Measurements from ENCODE around the gene TPPP.

DNA sequence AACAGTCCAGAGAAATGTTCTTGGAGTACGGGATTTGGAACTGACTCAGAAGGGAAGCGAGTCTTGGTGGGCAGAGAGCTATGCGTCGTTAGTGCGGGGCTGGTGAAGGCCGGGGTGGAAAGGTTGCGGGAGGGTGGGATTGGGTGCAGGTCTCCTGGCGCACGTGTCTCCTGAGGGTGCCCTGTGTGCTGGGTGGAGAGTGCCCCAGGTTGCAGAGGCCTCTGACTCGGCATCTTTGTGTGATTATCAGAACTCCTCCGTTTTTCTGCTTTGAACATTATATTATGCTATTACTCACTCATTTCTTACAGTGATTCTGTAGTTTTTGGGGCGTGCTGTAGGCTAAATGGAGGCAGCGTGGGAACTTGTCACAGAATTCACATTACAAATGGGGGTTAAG lies 69.6 kb downstream of the TPPP start:
- TF ChIP-seq, protein P1, sequence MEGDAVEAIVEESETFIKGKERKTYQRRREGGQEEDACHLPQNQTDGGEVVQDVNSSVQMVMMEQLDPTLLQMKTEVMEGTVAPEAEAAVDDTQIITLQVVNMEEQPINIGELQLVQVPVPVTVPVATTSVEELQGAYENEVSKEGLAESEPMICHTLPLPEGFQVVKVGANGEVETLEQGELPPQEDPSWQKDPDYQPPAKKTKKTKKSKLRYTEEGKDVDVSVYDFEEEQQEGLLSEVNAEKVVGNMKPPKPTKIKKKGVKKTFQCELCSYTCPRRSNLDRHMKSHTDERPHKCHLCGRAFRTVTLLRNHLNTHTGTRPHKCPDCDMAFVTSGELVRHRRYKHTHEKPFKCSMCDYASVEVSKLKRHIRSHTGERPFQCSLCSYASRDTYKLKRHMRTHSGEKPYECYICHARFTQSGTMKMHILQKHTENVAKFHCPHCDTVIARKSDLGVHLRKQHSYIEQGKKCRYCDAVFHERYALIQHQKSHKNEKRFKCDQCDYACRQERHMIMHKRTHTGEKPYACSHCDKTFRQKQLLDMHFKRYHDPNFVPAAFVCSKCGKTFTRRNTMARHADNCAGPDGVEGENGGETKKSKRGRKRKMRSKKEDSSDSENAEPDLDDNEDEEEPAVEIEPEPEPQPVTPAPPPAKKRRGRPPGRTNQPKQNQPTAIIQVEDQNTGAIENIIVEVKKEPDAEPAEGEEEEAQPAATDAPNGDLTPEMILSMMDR (tag by site-specific recombination; IDR thresholded peaks at IDR 0.05), result no peak
- TF ChIP-seq, protein P2, sequence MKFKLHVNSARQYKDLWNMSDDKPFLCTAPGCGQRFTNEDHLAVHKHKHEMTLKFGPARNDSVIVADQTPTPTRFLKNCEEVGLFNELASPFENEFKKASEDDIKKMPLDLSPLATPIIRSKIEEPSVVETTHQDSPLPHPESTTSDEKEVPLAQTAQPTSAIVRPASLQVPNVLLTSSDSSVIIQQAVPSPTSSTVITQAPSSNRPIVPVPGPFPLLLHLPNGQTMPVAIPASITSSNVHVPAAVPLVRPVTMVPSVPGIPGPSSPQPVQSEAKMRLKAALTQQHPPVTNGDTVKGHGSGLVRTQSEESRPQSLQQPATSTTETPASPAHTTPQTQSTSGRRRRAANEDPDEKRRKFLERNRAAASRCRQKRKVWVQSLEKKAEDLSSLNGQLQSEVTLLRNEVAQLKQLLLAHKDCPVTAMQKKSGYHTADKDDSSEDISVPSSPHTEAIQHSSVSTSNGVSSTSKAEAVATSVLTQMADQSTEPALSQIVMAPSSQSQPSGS (tag by site-specific recombination; IDR thresholded peaks at IDR 0.05; ENCODE audit: low read depth), result no peak
- TF ChIP-seq ZNF549 (tag by site-specific recombination; IDR thresholded peaks at IDR 0.05), result no peak
- TF ChIP-seq ZNF274 (IDR thresholded peaks at IDR 0.05; ENCODE audit: low read length), result no peak
- no peak for TF ChIP-seq ZNF274 (tag by site-specific recombination; IDR thresholded peaks at IDR 0.05; ENCODE audit: borderline replicate concordance)
- TF ChIP-seq ZNF555 (tag by site-specific recombination; conservative IDR thresholded peaks at IDR 0.05), result no peak

Measured in HEK293 (cell line).